Stimulated activated CD4-positive, alpha-beta T cell treated with anti-CD3 and anti-CD28 coated beads, Interleukin-1b, Interleukin-23, amount 100 ng/mL, for 4 hours (primary cell): ENCODE results near the gene HRH3.
A peak's percentile ranks its signal among the peaks of the same experiment; 100 is the strongest.

Experiments
- DNase-seq, 2 donors: peaks; one replicate each; pipeline ENCODE4 v3.0.0-alpha.2; 2020; ENCODE audit warnings: low read depth in 2 of 2

HRH3 gene

DNA sequence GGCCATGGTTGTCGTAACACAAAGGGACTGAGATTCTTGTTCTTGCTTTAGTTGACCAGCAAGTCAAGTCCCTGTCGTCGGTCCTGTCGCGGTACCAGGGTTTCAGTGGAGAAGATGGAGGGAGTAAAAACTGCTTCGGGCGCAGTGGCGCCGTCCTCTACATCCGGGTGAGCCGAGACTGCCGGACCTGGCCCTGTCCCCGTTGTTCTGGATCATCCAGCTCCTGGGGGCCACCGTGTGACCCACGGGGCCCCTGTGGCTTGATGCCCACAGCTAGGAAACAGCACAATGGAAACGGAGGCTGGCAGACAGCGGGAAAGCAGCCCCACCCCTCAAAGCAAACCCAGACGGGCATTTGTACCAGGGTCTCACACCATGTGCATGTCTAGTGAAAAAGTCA lies 22.3 kb downstream of the HRH3 start:
- no peak for DNase-seq

DNA sequence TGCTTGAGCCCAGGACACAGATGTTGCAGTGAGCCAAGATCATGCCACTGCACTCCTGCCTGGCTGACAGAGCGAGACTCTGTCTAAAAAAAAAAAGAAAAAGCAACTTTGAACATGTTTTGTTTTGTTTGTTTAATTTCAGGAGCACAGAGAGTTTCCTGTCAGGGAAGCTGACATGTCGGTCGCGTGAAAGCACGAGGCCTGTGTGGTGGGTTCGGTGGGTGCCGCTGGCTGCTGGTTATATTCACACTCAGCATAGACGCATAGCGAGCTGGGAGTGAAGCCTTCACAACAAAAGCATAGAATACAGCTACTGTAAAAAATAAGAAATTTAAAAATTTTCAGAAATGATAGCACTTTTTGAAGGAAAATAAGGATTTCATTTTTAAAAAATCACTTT lies 22.8 kb downstream of the HRH3 start:
- no peak for DNase-seq

DNA sequence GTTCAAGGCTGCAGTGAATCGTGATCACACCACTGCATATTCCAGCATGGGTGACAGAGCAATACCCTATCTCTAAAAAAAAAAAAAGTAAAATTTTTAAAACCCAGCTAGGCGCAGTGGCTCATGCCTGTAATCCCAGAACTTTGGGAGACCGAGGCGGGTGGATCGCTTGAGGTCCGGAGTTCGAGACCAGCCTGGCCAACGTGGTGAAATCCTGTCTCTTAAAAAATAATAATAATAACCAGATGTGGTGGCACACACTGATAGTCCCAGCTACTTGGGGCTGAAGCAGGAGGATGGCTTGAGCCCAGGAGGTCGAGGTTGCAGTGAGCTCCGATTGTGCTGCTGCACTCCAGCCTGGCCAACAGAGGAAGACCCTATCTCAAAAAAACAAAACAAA lies 23.8 kb downstream of the HRH3 start:
- no peak for DNase-seq

DNA sequence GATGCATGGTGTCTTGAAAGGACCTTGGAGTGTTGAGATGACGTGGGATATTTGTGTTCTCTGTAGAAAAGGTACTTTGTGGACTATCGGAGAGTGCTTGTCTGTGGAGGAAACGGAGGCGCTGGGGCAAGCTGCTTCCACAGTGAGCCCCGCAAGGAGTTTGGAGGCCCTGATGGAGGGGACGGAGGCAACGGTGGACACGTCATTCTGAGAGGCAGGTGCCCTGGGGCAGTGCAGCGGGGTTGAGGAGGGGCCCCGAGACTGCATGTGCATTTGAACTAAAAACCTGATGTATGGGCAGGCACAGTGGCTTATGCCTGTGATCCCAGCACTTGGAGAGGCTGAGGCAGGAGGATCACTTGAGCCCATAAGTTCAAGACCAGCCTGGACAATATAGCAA lies 24.3 kb downstream of the HRH3 start:
- no peak for DNase-seq

DNA sequence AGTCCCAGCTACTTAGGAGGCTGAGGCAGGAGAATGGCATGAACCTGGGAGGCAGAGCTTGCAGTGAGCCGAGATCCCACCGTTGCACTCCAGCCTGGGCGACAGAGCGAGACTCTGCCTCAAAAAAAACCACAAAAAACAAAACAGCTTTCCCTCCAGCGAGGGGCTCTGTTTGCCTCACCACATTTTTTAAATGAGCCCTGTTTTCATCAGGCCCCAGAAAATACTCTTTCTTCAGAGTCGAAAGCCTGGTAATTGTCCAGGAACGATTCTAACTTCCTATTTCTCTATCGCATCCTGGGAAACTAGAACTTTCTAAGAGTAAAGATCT lies 25.0 kb downstream of the HRH3 start:
- no peak for DNase-seq

DNA sequence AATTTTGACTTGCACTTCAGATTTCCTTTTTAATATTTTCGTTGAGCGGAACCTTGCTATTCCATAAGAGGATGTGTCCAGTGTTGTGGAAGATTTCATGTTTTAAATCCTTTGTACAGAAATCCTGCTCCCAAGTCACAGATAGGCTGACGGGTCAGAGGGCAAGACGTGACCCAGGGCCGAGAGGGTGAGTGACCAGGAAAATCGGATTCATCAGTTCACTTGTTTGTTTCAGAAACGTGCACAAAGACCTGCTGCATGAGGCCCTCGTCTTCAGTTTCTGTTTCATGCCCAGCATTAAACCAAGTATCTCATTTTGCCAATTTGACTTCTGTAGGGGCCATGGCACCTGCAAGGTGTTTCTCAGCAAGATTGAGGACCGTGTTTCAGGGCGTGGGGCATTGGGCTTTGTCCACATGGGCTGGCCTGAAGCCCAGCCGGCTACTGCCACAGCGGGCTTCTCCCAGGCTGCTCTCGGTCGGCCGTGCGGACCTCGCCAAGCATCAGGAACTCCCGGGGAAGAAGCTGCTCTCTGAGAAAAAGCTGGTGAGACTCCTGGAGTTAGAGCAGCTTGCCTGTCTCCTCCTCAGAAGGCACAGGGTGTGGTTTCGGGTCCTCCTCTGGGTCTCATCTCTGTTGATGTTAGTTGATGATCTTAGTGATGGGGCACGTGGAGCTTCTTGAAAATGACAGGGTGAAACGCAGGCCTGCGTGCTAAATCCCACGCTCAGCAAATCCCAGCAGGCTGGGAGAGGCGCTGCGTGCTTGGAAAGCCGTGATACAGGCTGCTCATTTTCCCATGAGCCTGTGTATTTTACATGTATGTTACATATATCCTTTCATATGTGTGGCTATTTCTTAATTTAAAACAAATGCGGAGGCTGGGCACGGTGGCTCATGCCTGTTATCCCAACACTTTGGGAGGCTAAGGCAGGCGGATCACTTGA lies 26.7 kb downstream of the HRH3 start:
- DNase-seq = no peak

DNA sequence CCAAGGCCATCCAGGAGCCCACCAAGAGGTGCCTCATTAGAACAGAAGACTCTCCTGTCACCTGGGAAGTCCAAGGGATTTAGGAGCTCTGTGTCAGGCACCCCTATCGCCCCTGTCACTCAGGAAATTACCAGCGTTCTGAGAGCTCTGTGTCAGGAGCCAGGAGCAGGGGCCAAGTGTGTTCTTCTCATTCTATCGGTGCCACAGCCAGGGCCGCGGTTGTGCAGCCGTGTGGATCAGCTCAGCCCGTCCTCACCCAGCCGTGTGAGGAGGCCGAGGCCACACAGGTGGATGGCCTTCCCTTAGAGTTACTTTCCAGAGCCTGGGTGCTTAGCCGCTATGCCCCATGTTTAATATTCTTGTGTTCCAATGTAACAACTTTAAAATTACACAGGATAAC lies 27.4 kb downstream of the HRH3 start:
- DNase-seq = no peak

DNA sequence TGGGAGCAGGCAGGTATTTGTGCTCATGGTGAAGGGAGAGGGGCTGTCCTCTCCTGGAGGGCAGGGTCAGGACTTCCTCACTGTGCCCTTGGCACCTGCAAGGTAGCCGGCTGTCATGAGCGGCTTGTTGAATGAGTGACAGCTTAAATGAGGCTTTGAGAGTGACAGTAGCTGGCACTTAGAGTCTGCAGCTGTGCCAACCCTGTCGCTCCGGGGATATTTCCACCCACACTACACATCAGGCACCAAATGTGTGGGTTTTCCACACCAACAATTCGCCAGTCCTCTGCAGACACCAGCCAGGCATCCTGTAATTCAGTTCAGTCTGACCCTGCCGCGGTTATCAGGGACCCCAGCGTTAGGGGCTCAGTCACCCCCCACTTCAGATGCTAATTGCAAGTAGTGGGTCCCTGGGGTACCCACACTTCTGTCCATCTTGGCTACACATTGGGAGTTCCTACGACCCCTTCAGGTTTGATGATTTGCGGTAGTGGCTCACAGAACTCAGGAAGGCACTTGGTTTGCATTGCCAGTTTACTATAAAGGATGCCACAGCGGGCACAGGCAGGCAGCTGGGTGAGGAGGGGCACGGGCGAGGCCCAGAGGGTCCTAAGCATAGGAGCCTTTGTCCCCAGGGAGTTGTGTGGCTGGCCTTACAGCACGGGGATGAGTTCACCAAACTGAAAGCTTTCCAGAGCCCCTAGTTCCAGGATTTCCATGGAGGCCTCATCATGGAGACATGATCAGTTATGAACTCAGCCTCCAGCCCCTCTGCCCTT lies 28.1 kb downstream of the HRH3 start:
- no peak for DNase-seq

DNA sequence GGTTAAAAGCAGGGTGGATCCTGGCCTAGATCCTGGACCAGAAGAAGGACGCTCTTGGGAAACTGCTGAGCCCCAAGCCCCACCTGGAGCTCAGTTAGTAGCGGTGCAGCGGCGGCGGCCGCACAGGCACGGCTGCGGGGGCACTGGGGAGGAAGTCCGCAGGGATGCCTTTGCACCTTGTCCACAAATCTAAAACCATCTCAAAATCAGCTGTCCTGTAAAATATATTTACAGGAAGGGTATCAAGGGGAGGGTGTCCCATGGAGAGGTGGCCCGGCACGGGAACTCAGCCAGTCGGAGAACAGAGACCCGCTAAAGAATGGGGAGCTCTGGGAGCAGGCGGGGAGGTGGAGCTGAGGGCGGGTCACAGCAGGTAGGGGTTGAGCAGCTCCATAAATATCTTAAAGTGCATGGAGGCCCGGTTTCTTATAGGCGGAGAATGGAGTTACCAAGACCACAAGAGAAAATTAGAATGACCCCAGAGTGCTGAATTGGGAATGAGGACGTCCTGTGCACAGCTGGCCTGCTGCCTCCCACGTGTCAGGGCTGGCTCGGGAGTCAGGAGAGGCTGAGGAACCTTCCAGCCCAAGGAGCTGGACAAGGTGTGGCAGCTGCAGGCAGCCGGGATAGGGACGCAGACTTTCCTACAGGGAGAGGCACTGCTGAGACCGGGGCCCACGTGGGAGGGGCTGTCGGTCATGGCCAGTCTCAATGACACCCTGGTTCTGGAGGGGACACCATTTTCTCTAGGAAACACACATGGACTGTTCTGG lies 29.3 kb downstream of the HRH3 start:
- DNase-seq = no peak

DNA sequence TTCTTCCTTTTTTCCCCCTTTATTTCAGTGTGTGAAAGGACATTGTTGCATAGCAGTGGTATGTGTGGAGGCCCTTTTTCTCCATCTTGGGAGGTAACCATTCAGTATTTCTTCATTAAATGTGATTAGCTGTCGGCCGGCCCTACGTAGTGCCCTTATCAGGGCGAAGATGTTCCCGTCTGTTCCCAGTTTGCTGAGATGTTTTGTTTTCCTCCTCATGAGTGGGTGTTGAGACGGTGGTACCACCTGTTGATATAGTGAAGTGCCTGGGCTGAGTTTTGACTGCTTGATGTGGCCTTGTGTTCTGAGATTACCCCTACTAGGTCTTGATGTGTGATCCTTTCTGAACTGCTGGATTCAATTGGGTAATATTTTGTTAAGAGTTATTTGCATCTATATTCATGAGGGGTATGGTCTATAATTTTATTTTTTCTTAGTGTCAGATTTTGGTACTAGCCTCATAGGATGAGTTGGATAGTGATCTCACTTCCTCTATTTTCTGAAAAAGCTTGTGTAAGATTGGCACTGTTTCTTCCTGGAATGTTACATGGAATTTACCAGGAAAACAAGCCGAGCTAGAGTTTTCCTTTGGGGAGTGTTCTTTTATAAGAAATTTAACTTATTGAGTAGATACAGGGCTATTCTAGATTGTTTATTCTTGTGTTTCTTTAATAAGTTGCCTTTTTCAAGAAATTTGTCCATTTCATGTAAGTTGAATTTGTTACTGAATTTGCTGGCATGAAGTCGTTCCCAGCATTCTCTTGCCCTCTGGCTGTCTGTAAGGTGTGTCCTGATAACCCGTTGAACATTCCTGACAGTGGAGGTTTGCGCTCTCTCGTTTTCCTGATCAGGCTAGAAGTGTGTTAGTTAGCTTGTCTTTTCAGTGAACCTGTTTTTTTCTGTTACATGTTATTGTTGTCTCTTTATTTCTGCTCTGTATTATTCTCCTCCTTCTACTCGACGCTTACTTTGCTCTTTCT lies 32.9 kb downstream of the HRH3 start:
- DNase-seq = no peak

DNA sequence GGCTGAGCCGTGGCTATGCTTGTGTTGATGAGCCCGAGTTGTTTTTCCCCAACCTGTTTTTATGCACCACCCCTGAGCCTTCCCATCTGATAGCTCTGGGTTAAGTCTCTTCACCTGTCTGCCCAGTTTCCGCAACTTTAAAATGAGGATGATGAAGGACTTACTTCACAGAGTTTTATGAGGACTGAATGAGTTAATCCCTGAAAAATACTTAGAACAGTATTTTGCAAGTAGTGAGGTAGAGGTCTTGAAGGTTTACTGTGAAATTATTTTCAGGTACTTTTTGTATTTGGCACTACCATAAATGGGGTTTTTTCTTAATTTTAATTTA lies 34.0 kb downstream of the HRH3 start:
- DNase-seq = no peak

DNA sequence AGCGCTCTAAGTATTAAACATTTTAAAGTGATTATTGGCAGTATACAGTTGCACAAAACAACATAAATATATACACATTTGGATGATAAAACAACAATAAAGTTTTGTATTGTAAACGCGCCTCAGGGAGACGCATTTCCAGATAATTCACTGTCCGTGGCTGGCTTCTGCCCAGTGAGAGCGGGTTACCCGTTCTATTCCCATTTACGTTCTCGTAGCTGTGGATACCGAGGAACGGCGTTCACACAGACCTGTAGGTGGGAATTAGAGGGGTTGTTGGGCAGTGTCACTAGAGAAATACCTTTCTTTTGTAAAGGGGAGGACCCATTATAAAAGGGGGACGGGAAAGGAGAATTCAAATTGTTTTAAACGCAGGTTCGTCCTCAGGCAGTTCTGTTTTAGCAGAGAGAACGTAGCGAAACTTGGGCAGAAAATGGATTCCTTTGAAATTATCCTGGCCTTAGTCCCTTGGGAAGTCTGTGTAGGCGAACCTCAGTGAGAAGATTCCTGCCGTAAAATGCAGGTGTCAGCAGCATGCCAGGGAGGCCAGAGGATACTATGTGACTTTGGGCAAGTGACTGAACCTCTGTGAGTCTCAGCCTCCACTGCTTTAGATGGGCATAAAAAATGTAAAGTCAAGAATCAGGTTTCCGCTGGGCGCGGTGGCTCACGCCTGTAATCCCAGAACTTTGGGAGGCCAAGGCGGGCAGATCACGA lies 36.5 kb downstream of the HRH3 start:
- DNase-seq = no peak

DNA sequence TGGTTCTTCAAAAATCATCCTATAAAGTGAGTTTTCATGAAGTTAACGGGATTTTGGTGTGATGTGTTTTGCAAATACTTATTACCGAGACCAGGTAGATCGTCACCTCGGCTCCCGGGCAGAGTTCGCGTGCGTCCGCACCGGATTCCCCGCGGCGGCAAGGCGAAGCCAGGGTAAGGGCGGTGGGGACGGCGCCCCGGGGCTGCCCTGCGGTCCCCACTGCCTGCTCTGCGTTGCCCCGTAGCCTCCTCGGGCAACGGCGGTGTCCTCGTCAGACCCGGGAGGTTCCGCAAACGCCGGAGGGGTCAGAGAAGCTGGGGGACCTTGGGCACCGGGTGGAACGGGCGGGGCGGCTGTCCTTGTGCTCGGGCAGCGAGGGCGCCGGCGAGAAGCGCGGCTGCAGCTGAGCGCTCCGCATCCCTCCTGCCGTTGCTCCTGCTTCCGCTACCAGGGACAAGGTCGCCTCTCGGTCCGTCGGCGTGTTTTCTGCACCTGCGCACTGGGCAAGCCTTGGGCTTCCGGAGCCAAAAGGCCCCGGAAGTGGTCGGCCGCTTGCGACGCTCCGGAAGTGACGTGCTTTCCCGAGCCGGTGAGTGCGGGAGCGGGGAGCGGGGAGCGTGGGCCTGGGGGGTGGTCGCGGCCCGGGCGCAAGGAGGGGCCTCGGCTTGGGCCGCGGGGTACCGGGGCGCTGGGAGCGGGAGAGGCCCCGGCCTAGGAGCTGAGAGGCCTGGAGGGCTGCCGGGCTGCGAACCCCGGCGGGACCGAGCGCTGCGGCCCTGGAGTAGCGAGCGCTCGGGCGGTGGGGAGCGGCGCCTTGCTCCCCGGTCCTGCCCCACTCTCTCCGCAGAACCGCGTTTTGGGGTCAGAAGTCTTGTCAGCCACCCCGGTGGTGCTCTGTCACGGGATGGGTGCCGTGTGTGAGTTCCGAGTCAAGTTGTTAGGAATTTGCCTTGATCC lies 37.3 kb downstream of the HRH3 start, which contains the start of gene MTG2:
Gene MTG2, plus strand, starts transcription at position 560 of the 957 bp plus-strand sequence. CDS start 10,393 bp downstream, outside the sequence.
- peak; percentile 87 to 89 for DNase-seq

DNA sequence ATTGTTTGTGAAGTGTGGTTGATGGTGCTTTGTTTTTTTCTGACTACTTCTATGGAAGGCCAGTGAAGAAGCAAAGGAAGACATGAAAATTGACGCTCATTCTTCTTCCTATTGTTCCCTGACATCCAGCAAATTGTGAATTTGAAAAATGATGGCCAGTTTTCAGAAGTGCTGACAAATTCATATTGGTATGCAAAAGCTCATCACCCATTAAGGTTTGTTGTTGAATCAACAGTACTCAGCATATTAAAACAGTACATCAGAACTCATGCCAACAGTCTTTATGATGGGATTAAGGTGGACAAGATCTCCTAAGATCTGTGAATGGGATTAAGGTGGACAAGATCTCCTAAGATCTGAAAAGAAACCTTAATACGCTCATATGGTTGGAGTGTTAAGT lies 38.3 kb downstream of the HRH3 start:
- DNase-seq = no peak

DNA sequence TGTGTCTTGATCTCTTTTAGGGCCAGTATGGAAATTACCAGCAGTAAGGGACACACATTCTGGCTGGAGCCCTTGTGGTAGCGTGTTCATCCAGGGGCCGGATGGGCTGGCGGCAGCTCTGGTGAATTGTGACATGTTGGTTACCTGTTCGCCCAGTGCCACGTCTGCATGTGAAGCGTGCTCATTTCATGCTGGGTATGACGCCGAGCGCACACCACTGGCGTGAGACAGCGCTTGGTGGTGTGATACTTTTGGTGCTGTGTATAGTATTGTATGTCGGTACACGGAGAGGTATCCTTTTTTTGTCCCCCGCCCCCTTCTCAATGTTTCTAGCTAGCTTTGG lies 40.9 kb downstream of the HRH3 start:
- DNase-seq = no peak

DNA sequence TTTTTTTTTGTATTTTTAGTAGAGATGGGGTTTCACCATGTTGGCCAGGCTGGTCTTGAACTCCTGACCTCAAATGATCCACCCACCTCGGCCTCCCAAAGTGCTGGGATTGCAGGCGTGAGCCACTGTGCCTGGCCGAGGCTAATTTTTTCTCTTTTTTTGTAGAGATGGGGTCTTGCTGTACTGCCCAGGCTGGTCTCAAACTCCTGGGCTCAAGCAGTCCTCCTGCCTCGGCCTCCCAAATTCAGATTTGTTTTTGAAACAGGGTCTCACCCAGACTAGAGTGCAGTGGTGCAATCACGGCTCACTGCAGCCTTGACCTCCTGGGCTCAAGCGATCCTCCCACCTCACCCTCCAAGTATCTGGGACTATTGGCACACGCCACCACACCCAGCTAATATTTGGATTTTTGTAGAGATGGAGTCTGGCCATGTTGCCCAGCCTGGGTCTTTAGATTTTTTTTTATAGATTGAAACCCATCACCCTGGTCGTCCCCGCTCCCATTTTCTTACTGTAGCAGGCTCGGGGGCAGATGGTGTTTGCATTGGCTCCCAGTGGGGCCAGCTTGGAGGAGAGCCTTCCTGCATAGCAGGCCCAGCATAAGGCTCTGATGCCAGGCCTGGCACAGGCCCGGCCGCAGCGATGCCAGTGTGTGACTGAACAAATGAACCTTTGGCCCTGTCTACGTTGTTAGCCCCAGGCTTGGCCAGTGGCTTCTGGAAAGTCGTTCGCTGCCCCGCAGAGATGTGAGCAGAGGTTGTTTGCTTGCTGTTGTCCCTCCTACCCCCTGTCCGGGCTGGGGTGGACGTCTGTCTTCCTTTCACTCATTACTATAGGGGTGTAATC lies 41.5 kb downstream of the HRH3 start:
- no peak for DNase-seq

DNA sequence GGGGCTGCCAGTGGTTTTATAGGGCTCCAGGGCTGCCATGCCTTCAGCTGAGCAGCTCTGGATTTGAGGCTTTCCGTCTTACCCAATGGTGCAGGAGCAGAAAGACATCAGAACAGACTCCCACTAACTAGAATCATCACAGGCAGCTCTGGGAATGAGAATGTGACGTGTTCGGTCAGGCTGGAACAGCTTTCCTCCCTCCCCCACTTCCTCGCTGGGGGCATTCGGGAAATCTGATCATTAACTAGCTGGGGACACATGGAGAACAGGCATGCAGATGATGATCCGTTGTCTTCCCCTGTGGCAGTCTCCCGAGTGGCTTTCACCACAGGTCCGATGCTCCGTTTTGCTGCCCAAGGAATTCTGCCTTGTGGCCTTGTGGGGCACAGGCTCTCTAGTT lies 42.8 kb downstream of the HRH3 start:
- DNase-seq = no peak

DNA sequence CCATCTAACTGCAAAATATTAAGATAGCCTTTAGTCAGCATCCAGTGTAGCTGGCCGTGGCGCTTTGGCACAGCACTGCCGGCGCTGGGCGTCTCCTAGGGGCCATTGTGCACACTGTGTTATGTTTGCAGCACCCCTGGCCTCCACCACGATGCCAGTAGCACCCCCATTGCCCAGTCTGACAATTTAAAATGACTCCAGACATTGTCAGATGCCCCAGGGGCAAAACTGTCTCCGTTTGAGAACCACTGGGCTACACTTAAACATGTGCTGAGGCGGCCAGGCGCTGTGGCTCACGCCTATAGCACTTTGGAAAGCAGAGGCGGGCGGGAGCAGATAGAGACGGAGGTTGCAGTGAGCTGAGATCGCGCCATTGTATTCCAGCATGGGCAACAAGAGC lies 43.2 kb downstream of the HRH3 start:
- no peak for DNase-seq

DNA sequence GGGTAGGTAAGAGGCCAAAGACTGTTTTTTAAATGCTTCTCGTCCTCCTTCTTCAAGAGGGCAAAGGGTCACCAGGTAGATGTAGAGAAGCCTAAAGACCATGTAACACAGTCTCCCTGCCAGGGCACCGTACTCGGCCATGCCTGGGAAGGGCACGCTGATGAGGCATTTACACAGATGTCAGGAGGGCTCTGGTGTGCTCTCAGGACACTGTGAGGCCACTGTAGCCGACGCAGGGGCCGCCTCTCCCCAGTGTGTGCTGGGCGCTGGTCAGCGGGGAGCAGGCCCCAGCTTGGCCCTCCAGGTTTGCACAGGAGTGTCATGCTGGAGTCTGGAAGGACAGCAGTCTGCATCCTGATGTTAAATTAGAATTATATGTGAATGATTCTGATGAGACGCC lies 44.4 kb downstream of the HRH3 start:
- no peak for DNase-seq
